Measurements from ENCODE around the gene SLC5A10. TPM values are rescaled to one million over a fixed set of nuclear protein-coding genes. Genes with fewer than 3 reads are reported as not detected.
"Not testable (repeated sequence)": the region's sequence is repeated elsewhere in the genome, so short reads cannot be mapped to it uniquely, and the experiment has no call there.

SLC5A10 gene
- total and polyA plus RNA-seq, 7 experiments from 2014 or later: 0.15 to 0.37 (median 0.17) TPM; not detected in 4

DNA sequence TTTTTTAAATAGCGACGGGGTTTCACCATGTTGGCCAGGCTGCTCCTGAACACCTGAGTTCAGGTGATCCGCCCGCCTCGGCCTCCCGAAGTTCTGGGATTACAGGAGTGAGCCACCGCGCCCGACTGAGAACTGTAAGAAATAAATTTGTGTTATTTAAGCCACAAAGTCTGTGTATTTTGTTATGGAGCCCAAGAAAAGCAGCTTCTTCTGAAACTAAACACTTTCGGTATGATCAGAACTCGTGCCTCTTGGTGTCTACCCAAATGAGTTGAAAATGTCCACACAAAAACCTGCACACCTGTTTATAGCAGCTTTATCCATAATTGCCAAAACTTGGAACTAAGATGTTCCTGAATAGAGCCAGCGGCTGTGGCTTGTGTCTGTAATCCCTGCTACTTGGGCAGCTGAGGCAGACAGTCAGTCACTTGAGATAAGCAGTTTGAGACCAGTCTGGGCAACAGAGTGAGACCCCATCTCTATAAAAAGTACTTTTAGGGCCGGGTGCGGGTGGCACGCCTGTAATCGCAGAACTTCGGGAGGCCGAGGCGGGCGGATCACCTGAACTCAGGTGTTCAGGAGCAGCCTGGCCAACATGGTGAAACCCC, 110.9 kb downstream of the SLC5A10 start:
- H3K4me1 Mint-ChIP-seq; POLR2A ChIA-PET; CTCF ChIA-PET; H3K36me3 Mint-ChIP-seq; H3K4me1 ChIP-seq (ENCODE audit: control insufficient read depth in 2 of 2, insufficient read depth in 2 of 2, low read length in 2 of 2); H3K36me3 ChIP-seq (ENCODE audit: control insufficient read depth in 2 of 3, insufficient read depth in 3 of 3, low read length in 3 of 3); H3K27ac ChIP-seq (ENCODE audit: low read depth, low read length); H3K27me3 ChIP-seq (ENCODE audit: control insufficient read depth in 2 of 2, insufficient read depth in 2 of 2, low read length in 2 of 2); H3K9me3 Mint-ChIP-seq; intact Hi-C loops (cut with micrococcal nuclease); H3K4me3 ChIP-seq (ENCODE audit: low read length); H3K27me3 Mint-ChIP-seq; H3K9me3 ChIP-seq (ENCODE audit: control insufficient read depth in 2 of 3, low read length in 3 of 3); DNase-seq: not testable (repeated sequence)
- ATAC-seq: peak; percentile 74
- H3K4me3 Mint-ChIP-seq: peak overlapping the region in 1 of 10 donors; percentile 74
- peak overlapping the region in 1 of 9 donors; percentile 82 for H3K27ac Mint-ChIP-seq

DNA sequence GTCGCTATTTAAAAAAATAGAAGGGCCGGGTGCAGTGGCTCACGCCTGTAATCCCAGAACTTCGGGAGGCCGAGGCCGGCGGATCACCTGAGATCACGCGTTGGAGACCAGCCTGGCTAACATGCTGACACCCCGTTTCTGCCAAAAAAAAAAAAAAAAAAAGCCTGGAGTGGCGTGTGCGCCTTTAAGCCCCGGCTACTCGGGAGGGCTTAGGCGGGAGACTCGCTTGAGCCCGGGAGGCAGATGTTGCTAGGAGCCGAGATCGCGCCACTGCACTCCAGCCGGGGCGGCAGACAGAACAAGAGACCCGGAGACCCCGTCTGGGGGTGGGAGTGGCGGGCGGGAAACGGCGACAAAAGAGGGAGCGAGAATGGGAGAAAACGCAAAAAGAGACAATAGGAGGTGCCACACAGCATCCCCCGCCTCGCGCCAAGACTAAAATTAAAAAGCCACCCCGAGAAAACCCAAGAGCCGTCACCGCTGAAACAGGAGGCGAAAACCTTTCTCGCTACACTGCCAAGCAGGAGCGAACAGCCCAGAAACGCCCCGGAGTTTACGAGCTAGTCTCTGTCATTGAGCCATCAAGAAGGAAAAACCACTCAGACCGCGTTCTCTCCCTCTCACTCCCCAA, 111.5 kb downstream of the SLC5A10 start:
- H3K4me3 Mint-ChIP-seq: peak overlapping the region; percentile 50 to 89 (median 76)
- peak; percentile 36 for ATAC-seq
- H3K27ac ChIP-seq (ENCODE audit: low read depth, low read length): peak overlapping the region; percentile 21
- H3K36me3 Mint-ChIP-seq; H3K9me3 Mint-ChIP-seq; H3K9me3 ChIP-seq (ENCODE audit: control insufficient read depth in 2 of 3, low read length in 3 of 3); H3K27me3 ChIP-seq (ENCODE audit: control insufficient read depth in 2 of 2, insufficient read depth in 2 of 2, low read length in 2 of 2); H3K4me1 ChIP-seq (ENCODE audit: control insufficient read depth in 2 of 2, insufficient read depth in 2 of 2, low read length in 2 of 2); intact Hi-C loops (cut with micrococcal nuclease); H3K36me3 ChIP-seq (ENCODE audit: control insufficient read depth in 2 of 3, insufficient read depth in 3 of 3, low read length in 3 of 3); H3K4me3 ChIP-seq (ENCODE audit: low read length); POLR2A ChIA-PET; CTCF ChIA-PET; H3K27me3 Mint-ChIP-seq; H3K4me1 Mint-ChIP-seq: not testable (repeated sequence)
- H3K27ac Mint-ChIP-seq: peak overlapping the region; percentile 34 to 93 (median 85)
- peak; percentile 42 to 94 (median 84) for DNase-seq

DNA sequence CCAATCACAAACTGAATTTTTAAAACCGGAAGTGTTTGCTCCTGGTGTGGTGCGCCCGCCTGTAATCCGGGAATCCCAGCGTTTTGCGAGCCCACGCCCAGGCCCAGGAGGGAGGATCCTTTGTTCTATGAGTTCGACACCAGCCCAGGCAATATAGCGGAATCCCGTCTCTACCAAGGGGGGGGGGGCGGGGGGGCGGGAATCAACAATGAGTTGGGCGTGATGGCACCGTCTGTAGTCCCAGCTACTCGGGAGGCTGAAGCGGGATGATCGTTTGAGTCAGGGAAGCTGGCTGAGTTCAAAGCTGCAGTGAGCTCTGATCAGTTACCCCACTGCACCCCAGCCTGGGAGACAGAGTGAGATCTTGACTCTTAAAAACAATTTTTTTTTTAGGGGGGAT, 112.4 kb downstream of the SLC5A10 start:
- CTCF ChIA-PET; H3K9me3 ChIP-seq (ENCODE audit: control insufficient read depth in 2 of 3, low read length in 3 of 3); H3K27me3 ChIP-seq (ENCODE audit: control insufficient read depth in 2 of 2, insufficient read depth in 2 of 2, low read length in 2 of 2); H3K27ac ChIP-seq (ENCODE audit: low read depth, low read length); H3K36me3 Mint-ChIP-seq; H3K4me1 Mint-ChIP-seq; H3K9me3 Mint-ChIP-seq; POLR2A ChIA-PET; intact Hi-C loops (cut with micrococcal nuclease); H3K27me3 Mint-ChIP-seq; H3K36me3 ChIP-seq (ENCODE audit: control insufficient read depth in 2 of 3, insufficient read depth in 3 of 3, low read length in 3 of 3); ATAC-seq; H3K4me1 ChIP-seq (ENCODE audit: control insufficient read depth in 2 of 2, insufficient read depth in 2 of 2, low read length in 2 of 2); H3K4me3 ChIP-seq (ENCODE audit: low read length): not testable (repeated sequence)
- Mint-ChIP-seq H3K4me3 (peak overlapping the region in 6 of 10 donors; percentile 34 to 55 (median 50)), H3K27ac (peak overlapping the region in 1 of 9 donors; percentile 60)
- peak in 1 of 9 donors; percentile 7 for DNase-seq

DNA sequence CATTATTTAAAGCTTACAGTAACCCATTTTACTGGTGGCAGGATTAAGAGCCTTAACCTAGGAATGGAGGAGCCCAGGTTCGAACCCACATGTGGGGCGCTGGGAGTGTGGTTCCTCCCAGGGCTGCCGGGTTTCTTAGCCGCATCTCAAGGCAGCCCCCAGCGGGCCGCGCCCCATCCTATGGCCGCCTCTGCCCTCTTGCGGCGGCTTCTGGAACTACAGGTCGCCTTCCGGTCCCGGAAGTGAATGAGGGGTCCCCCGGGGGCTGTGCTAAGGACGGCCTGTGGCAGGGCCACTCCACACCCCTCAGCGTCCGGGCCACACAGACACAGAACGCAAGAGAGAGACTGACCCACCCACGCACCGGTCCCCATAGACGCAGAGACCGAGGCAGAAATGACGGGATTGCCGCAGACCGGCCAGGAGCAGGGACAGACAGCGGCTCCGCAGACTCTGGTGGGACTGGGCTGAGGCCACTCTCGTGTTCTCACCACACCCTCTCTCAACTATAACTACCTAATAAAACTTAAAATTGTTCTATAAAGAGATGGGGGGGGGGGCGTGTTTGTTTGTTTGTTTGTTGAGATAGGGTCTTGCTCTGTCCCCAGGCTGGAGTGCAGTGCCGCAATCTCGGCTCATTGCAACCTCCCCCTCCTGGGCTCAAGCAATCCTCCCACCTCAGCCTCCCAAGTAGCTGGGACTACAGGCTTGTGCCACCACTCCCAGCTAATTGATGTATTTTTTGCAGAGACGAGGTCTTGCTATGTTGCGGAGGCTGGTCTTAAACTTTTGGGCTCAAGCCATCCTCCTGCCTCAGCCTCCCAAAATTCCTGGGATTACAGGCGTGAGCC, 118.6 kb downstream of the SLC5A10 start:
- H3K9me3 Mint-ChIP-seq; H3K4me1 Mint-ChIP-seq; H3K4me3 ChIP-seq (ENCODE audit: low read length); H3K27ac ChIP-seq (ENCODE audit: low read depth, low read length); DNase-seq; H3K4me3 Mint-ChIP-seq; intact Hi-C loops (cut with micrococcal nuclease); H3K9me3 ChIP-seq (ENCODE audit: control insufficient read depth in 2 of 3, low read length in 3 of 3); H3K27me3 Mint-ChIP-seq; H3K36me3 Mint-ChIP-seq; H3K36me3 ChIP-seq (ENCODE audit: control insufficient read depth in 2 of 3, insufficient read depth in 3 of 3, low read length in 3 of 3); CTCF ChIA-PET; H3K27me3 ChIP-seq (ENCODE audit: control insufficient read depth in 2 of 2, insufficient read depth in 2 of 2, low read length in 2 of 2); H3K27ac Mint-ChIP-seq; H3K4me1 ChIP-seq (ENCODE audit: control insufficient read depth in 2 of 2, insufficient read depth in 2 of 2, low read length in 2 of 2); POLR2A ChIA-PET: not testable (repeated sequence)
- peak; percentile 99 for ATAC-seq

Other genes with a start within 250 kb of the SLC5A10 start
- under 1 TPM in 1 of 5 experiments, not detected in 4; 0.07 TPM for gene FBXW10, start 208.1 kb upstream of the SLC5A10 start, total RNA-seq
- not detected for gene FBXW10, start 208.1 kb upstream of the SLC5A10 start, polyA plus RNA-seq
- 10 to 100 TPM; 13.2 to 31.6 (median 30.8) TPM for gene TVP23B, start 171.0 kb upstream of the SLC5A10 start, total RNA-seq
- gene TVP23B, start 171.0 kb upstream of the SLC5A10 start, polyA plus RNA-seq: 10 to 100 TPM; 42.7 to 50.4 TPM
- 10 to 100 TPM; 31.4 to 64.4 (median 59.4) TPM for gene PRPSAP2, start 94.0 kb upstream of the SLC5A10 start, total RNA-seq
- 10 to 100 TPM; 48.1 to 63.0 TPM for gene PRPSAP2, start 94.0 kb upstream of the SLC5A10 start, polyA plus RNA-seq
- 1 to 10 TPM; 3.9 to 9.1 (median 6.9) TPM for gene FAM83G, start 52.6 kb downstream of the SLC5A10 start, total RNA-seq
- 1 to 10 TPM; 1.6 to 3.6 TPM for gene FAM83G, start 52.6 kb downstream of the SLC5A10 start, polyA plus RNA-seq
- gene GRAP, start 94.8 kb downstream of the SLC5A10 start, total RNA-seq: 10 to 100 TPM; 31.9 to 85.5 (median 45.6) TPM
- gene GRAP, start 94.8 kb downstream of the SLC5A10 start, polyA plus RNA-seq: 100 to 1,000 TPM in 1 of 2 donors, 10 to 100 TPM in 1; 97.6 to 162 TPM
- 100 to 1,000 TPM in 2 of 5 experiments, 10 to 100 TPM in 3; 25.1 to 105 (median 32.8) TPM for gene GRAPL, start 175.4 kb downstream of the SLC5A10 start, total RNA-seq
- gene GRAPL, start 175.4 kb downstream of the SLC5A10 start, polyA plus RNA-seq: 1 to 10 TPM; 3.9 TPM